GM20431 (cell line): ENCODE results near the gene LBX1.
"Not testable (repeated sequence)": the region's sequence is repeated elsewhere in the genome, so short reads cannot be mapped to it uniquely, and the experiment has no call there.

Experiments
- in situ Hi-C: fragments of 300-500 bp; cut with MseI, MboI; formaldehyde crosslinking; loops from one replicate; pipeline ENCODE4 v1.15.0; 2020; ENCODE audit warnings: low sequenced_read_pairs; ENCODE audit not compliant: unreplicated experiment

The LBX1 gene

GRCh38 chr10:101216207-101217043 is 12.8 kb downstream of the LBX1 start:
- in situ Hi-C loops: loop anchor here (25.0 kb wide), 2 partner anchors 346 to 546 kb away; no protein-coding TSS in a partner anchor

- in situ Hi-C loops: loop anchor here (25.0 kb wide), 2 partner anchors 347 to 547 kb away; no protein-coding TSS in a partner anchor
These were observed 13.7 kb downstream of the LBX1 start for GRCh38 chr10:101215397-101216206.

GRCh38 chr10:101214446-101215396 is 14.5 kb downstream of the LBX1 start:
- in situ Hi-C loops: loop anchor here (25.0 kb wide), 2 partner anchors 348 to 548 kb away; no protein-coding TSS in a partner anchor

GRCh38 chr10:101208543-101208942 is 20.7 kb downstream of the LBX1 start:
- in situ Hi-C loops: loop anchor here (25.0 kb wide), 2 partner anchors 354 to 554 kb away; no protein-coding TSS in a partner anchor

- in situ Hi-C loops: loop anchor here (25.0 kb wide), 2 partner anchors 355 to 555 kb away; no protein-coding TSS in a partner anchor
These were observed 22.2 kb downstream of the LBX1 start for GRCh38 chr10:101207026-101207425.

- in situ Hi-C loops: loop anchor here (25.0 kb wide), 2 partner anchors 360 to 560 kb away; no protein-coding TSS in a partner anchor
These were observed 26.6 kb downstream of the LBX1 start for GRCh38 chr10:101202667-101203066.

- in situ Hi-C loops: not testable (repeated sequence)
These were observed 30.8 kb downstream of the LBX1 start for GRCh38 chr10:101198326-101198977.

- in situ Hi-C loops: no loop called here
These were observed 33.3 kb downstream of the LBX1 start for GRCh38 chr10:101195921-101196320.

GRCh38 chr10:101189461-101190401 is 39.5 kb downstream of the LBX1 start:
- in situ Hi-C loops: no loop called here

- in situ Hi-C loops: no loop called here
These were observed 40.3 kb downstream of the LBX1 start for GRCh38 chr10:101188942-101189341.

GRCh38 chr10:101183458-101184183 is 45.6 kb downstream of the LBX1 start:
- in situ Hi-C loops: no loop called here

- in situ Hi-C loops: no loop called here
These were observed 46.3 kb downstream of the LBX1 start for GRCh38 chr10:101182936-101183335.
